ENCODE data around the gene GAS2L2. TPM values are rescaled to one million over a fixed set of nuclear protein-coding genes. Genes with fewer than 3 reads are reported as not detected.

The GAS2L2 gene
- total and polyA plus RNA-seq, 2 of the 8 experiments (the other 6 are each of a cell fraction or from before 2014, with no cell fraction given) = 0.09 to 0.13 TPM

DNA sequence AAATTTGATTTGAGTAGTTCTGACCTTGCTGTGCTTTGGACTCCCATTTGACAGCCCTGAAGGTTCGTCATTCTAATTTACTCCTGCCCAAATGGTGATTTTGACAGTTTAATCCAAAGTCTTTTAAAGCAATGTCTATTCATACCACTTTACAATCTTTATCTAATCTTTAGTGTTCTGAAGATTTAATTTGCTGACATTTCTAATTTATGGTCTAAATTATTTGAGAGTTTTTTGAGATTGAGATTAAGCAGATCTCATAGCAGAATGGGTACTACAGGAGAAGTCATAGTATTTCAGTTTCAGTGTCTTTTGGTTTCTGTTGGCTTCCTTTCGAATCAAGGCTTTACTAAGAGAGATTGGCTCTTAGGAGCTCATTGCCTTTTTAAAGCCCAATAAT, 54.2 kb downstream of the GAS2L2 start:
- H2BK5ac ChIP-seq (ENCODE audit: low read depth, low read length) = no peak overlapping the region

More for the DNA sequence above, 54.2 kb downstream of the GAS2L2 start:
- no peak overlapping the region for H4K91ac ChIP-seq (replicated peaks; ENCODE audit: insufficient read length, low read length)
- no peak overlapping the region for H3K23ac ChIP-seq (ENCODE audit: insufficient read length)
- ChIA-PET POLR2A (ENCODE audit: partially characterized antibody) (no interaction called here), CTCF (ENCODE audit: partially characterized antibody) (no interaction called here)
- H3K36me3 ChIP-seq (ENCODE audit: control insufficient read depth in 2 of 4, insufficient read depth in 4 of 4, low read length in 3 of 4) = peaks cover 0 to 12% (median 6%) of the 10 kb centered on the region in 4 experiments; a peak in 4 of 8 replicates
- H3K9ac ChIP-seq (replicated peaks in 1 of 4; ENCODE audit: extremely low read depth in 1 of 4, low read depth in 3 of 4, low read length in 3 of 4) = no peak overlapping the region
- TF ChIP-seq POLR2AphosphoS5 (IDR thresholded peaks at IDR 0.05; ENCODE audit: low read depth, low read length) = no peak
- no peak for TF ChIP-seq SIRT6 (IDR thresholded peaks at IDR 0.05; ENCODE audit: low read length)
- TF ChIP-seq SP2 (IDR thresholded peaks at IDR 0.05; ENCODE audit: low read length) = no peak
- TF ChIP-seq CREB1 (IDR thresholded peaks at IDR 0.05) = no peak
- H2BK15ac ChIP-seq (ENCODE audit: low read length) = no peak overlapping the region
- H3K4me2 ChIP-seq (ENCODE audit: insufficient read depth in 1 of 2, low read depth in 2 of 2, low read length in 2 of 2) = no peak overlapping the region
- no peak overlapping the region for H2BK120ac ChIP-seq (replicated peaks; ENCODE audit: low read depth, low read length)
- no peaks in the 10 kb centered on the region for H3K27me3 ChIP-seq (replicated peaks in 1 of 4; ENCODE audit: control insufficient read depth in 3 of 4, extremely low read depth in 1 of 4, insufficient read depth in 3 of 4, low read length in 3 of 4)
- 93% methylated on average over 2 of the region's 2 CpGs; no CpG with 5 or more reads in 1 of the 2 experiments for WGBS, 2 experiments (ENCODE audit: extremely low coverage in 1 of 2, insufficient coverage in 1 of 2, insufficient read length in 1 of 2, insufficient replicate concordance in 2 of 2, low coverage in 1 of 2, low lambda C conversion rate in 2 of 2, missing lambda C conversion rate in 1 of 2)
- no peak overlapping the region for H2AK5ac ChIP-seq (ENCODE audit: low read depth, low read length)
- no peaks in the 10 kb centered on the region for H3K23me2 ChIP-seq (ENCODE audit: low read depth, low read length)
- H3K4me1 ChIP-seq (replicated peaks in 1 of 4; ENCODE audit: control insufficient read depth in 3 of 4, insufficient read depth in 4 of 4, low read length in 3 of 4) = no peaks in the 10 kb centered on the region
- H3K9me3 ChIP-seq (ENCODE audit: insufficient read depth in 2 of 2, low read depth in 1 of 2, low read length in 1 of 2) = no peaks in the 10 kb centered on the region
- no peaks in the 10 kb centered on the region; the same call in 1 of the 2 replicates for H3K79me1 ChIP-seq (ENCODE audit: low read depth, low read length)
- no peak overlapping the region for H2AFZ ChIP-seq (ENCODE audit: low read length)
- no peaks in the 10 kb centered on the region for H3K79me2 ChIP-seq (ENCODE audit: control insufficient read depth in 1 of 2, insufficient read depth in 2 of 2, low read length in 2 of 2)
- no peak overlapping the region for H3K4ac ChIP-seq (replicated peaks; ENCODE audit: insufficient read length, low read depth, low read length)
- no peak overlapping the region for H2BK12ac ChIP-seq (ENCODE audit: low read depth, low read length)
- no peak overlapping the region for H3K56ac ChIP-seq (replicated peaks; ENCODE audit: insufficient read length, low read depth, low read length)
- no peak overlapping the region for H3K14ac ChIP-seq (ENCODE audit: insufficient read length)
- FAIRE-seq (no peak), DNase-seq (ENCODE audit: low read depth in 1 of 2, low spot score in 2 of 2) (no peak)
- no peak overlapping the region for H3K4me3 ChIP-seq (ENCODE audit: extremely low read depth in 1 of 4, insufficient read depth in 2 of 4, low read depth in 3 of 4, low read length in 4 of 4)
- H4K5ac ChIP-seq (ENCODE audit: insufficient read length, low read depth, low read length) = no peak overlapping the region
- H2BK20ac ChIP-seq (ENCODE audit: low read length) = no peak overlapping the region
- peaks cover 0 to 4% of the 10 kb centered on the region in 2 experiments for H4K20me1 ChIP-seq (replicated peaks in 1 of 2; ENCODE audit: control insufficient read depth in 1 of 2, insufficient read depth in 2 of 2, low read length in 2 of 2)
- no peak overlapping the region for H4K8ac ChIP-seq (ENCODE audit: extremely low read depth, insufficient read depth, low read length)
- H3K27ac ChIP-seq (ENCODE audit: low read depth, low read length) = no peak overlapping the region
- no peak overlapping the region for H3K18ac ChIP-seq (ENCODE audit: extremely low read depth, low read length)
